Uterus (tissue), 4 donors: ENCODE measurements around the gene MARK2. TPM values are rescaled to one million over a fixed set of nuclear protein-coding genes. Genes with fewer than 3 reads are reported as not detected.

Experiments
- DNase-seq, 2 donors: peaks; one replicate each; pipeline ENCODE4 v3.0.0-alpha.2; 2019 to 2020
- H3K27ac ChIP-seq, 2 donors: fragments of 200-600 bp; sonication (generic); 1 replicate in 1 of 2; 2 replicates in 1 of 2; pipeline ENCODE4 v1.5.1; 2016 to 2018
- H3K27me3 ChIP-seq, 2 donors: fragments of 200-600 bp; sonication (generic); one replicate each; pipeline ENCODE4 v1.5.1; 2018 to 2019; ENCODE audit warnings: control low read depth in 1 of 2
- H3K36me3 ChIP-seq, 2 donors: fragments of 200-600 bp; sonication (generic); one replicate each; pipeline ENCODE4 v1.5.1; 2019; ENCODE audit warnings: control low read depth in 1 of 2
- H3K4me1 ChIP-seq, 2 donors: fragments of 200-600 bp; sonication (generic); one replicate each; pipeline ENCODE4 v1.5.1; 2018 to 2019; ENCODE audit warnings: control low read depth in 1 of 2
- H3K4me3 ChIP-seq, 2 donors: fragments of 200-600 bp; sonication (generic); 1 replicate in 1 of 2; 2 replicates in 1 of 2; pipeline ENCODE4 v1.5.1; 2018 to 2019; ENCODE audit warnings: mild to moderate bottlenecking in 1 of 2
- H3K9me3 ChIP-seq, 2 donors: fragments of 200-600 bp; sonication (generic); one replicate each; pipeline ENCODE4 v1.5.1; 2019; ENCODE audit warnings: control low read depth in 1 of 2
- POLR2A ChIP-seq, 2 donors: fragments of 450-650 bp; IDR thresholded peaks; one replicate each; pipeline ENCODE4 v1.6.1; 2016; ENCODE audit warnings: antibody characterized with exemption in 2 of 2, mild to moderate bottlenecking in 1 of 2, moderate library complexity in 1 of 2
- intact Hi-C: fragments of 100-400 bp; cut with DNase I; formaldehyde crosslinking; loops from one replicate; pipeline ENCODE4 v1.15.1; 2023; ENCODE audit warnings: low total_unique reads
- total RNA-seq, 4 donors: library from RNA; depleted of rRNA in 3 of 4; stranded (reverse); fragments of >200 nt in 3 of 4; gene quantifications; one replicate each; pipeline versions ENCODE4 v1.1.0 to v1.2.4, GENCODE V29; 2014 to 2023
- TF ChIP-seq, protein P1 (sequence below), 4 experiments: fragments of 200-600 bp in 2 of 4; fragments of 450-650 bp in 2 of 4; sonication (generic) in 2 of 4; IDR thresholded peaks; one replicate each; pipeline ENCODE4 v1.5.1; 2016 to 2019; ENCODE audit warnings: antibody characterized with exemption in 4 of 4, mild to moderate bottlenecking in 2 of 4, moderate library complexity in 1 of 4
- donor health status: DM: yes; HTN: yes; CAD: no.

MARK2 gene
- total RNA-seq, 4 donors from 2014 or later = 6.9 to 36.5 (median 17.7) TPM

DNA sequence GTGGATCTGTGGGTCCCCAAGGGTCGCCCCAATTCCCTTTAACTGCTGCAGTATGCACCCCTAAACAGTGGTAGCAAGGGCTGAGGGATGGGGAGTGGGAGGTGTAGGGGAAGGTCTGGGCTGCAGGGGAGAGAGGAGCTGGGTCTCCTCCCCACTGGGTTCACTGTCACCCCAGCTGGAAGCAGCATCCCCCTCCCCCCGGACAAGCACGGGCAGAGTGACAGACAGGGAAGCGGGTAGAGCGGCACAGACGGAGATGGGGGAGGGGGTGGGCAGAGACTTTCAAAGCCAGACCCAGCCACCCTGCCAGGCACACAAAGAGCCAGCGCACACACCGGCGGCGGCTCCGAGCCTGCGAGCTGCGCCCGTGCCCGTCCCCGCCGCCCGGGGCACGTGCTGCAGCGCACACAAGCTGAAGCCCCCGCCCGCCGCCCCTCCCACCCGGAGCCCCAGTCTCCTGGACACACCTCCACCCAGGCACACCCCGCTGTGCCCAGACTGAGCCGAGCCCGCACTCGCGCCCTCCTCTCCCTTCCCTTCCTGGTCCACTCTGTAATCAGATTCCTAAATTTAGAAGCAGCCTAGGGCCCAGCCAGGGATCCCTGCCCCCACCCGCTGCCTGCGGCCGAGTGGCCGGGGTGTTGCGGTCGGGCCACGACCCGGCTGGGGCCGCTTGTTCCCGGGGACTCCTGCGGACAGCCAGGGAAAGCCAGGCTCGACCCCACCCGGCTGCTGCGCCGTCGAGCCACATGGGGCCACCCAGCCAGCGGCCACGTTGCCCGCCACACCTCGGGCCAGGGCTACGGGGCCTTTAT, 79.0 kb downstream of the MARK2 start:
- H3K4me1 ChIP-seq = peaks cover 0 to 34% of the 10 kb centered on the region in 2 donors
- peak overlapping the region; percentile 20 to 38 for H3K4me3 ChIP-seq
- peak overlapping the region; percentile 76 to 85 for H3K27ac ChIP-seq
- DNase-seq = peak; percentile 60 to 72
- H3K27me3 ChIP-seq = no peaks in the 10 kb centered on the region
- no peaks in the 10 kb centered on the region for H3K36me3 ChIP-seq
- H3K9me3 ChIP-seq = no peaks in the 10 kb centered on the region
- intact Hi-C loops = no loop called here
- TF ChIP-seq POLR2A (IDR thresholded peaks at IDR 0.05) = peak in 1 of 2 donors; percentile 13
- TF ChIP-seq, protein P1, sequence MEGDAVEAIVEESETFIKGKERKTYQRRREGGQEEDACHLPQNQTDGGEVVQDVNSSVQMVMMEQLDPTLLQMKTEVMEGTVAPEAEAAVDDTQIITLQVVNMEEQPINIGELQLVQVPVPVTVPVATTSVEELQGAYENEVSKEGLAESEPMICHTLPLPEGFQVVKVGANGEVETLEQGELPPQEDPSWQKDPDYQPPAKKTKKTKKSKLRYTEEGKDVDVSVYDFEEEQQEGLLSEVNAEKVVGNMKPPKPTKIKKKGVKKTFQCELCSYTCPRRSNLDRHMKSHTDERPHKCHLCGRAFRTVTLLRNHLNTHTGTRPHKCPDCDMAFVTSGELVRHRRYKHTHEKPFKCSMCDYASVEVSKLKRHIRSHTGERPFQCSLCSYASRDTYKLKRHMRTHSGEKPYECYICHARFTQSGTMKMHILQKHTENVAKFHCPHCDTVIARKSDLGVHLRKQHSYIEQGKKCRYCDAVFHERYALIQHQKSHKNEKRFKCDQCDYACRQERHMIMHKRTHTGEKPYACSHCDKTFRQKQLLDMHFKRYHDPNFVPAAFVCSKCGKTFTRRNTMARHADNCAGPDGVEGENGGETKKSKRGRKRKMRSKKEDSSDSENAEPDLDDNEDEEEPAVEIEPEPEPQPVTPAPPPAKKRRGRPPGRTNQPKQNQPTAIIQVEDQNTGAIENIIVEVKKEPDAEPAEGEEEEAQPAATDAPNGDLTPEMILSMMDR (IDR thresholded peaks at IDR 0.05) = no peak

DNA sequence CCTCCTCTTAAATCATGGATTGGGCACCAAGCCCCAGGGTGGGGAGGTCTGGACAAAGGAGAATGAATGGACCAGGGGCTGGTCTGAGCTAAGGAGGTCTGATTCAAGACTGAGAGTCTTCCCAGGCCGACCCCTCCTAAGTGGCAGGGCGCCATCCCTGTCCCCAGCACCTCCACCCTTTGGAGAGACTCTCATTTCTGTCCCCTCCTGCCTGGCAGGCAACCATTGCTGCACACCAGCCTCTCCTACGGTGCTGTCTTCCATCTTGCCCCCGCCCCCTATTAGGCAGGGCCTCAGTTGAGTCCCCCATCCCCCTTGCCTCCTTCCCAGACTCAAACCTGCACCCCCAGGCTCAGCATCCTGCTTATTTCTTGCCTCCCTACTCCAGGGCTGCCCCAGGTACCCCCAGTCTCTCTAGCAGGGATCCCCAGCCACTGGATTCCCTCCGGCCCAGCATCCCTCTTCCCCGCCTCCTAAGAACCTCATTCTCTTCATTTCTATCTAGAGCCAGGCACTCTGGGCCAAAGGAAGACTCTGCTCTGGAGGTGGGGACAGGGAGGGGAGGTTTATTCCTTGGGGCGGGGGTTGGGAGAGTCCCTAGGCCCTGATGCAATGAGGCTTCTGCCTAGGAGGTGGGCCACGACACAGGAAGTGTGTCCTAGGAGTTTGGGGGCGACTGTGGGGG, 79.7 kb downstream of the MARK2 start:
- Histone ChIP-seq H3K4me3 (peak overlapping the region in 1 of 2 donors; percentile 20), H3K9me3 (no peaks in the 10 kb centered on the region), H3K36me3 (no peaks in the 10 kb centered on the region), H3K27me3 (no peaks in the 10 kb centered on the region), H3K4me1 (peaks cover 0 to 34% of the 10 kb centered on the region in 2 donors), H3K27ac (peak overlapping the region; percentile 76 to 85)
- intact Hi-C loops = no loop called here
- TF ChIP-seq, protein P1 (IDR thresholded peaks at IDR 0.05) = no peak
- TF ChIP-seq POLR2A (IDR thresholded peaks at IDR 0.05) = no peak
- DNase-seq = no peak

DNA sequence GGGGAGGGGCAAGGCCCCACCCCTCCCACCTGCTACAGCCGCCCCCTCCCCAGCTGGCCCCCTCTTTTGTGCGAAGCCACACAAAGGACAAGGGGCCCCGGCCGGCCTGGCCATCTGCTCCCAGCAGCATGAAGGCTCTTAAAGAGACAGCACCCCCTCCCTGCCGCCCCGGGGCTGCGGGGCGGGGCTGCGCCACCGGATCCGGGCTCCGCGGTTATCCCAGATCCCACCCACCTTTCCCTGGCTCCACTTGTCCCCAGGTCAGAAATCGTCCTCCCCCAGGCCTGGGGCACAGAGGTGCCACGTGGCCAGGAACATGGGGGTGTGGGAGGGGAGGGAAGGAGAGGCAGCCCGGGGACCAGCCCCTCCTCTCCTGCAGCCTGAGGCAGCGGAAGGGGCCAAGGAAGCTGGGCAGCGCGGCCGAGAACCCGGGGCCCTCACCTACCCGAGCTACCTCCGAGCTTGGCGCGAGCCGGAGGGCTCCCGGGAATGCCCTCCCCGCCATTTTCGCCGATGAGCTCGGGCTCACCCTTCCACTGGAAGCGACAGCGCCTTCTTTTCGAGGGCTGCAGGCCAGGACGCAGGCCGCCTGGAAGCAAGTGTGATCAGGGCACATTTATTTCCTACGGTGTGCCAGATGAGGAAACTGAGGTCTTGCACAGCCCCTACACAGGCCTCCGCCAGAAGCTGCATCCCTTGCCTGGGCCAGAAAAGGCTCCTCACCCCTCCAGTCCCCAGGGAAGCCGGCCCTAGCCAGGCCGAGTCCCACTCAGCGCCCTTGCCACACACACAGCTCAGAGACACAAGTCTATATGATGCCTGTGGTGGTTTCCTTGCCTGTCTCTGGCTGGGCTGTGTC, 80.6 kb downstream of the MARK2 start:
- Histone ChIP-seq H3K4me3 (peak overlapping the region in 1 of 2 donors; percentile 20), H3K9me3 (no peaks in the 10 kb centered on the region), H3K4me1 (peaks cover 0 to 34% of the 10 kb centered on the region in 2 donors), H3K27me3 (no peaks in the 10 kb centered on the region), H3K36me3 (no peaks in the 10 kb centered on the region), H3K27ac (peak overlapping the region; percentile 76 to 85)
- peak in 1 of 2 donors; percentile 53 for DNase-seq
- intact Hi-C loops = no loop called here
- TF ChIP-seq POLR2A (IDR thresholded peaks at IDR 0.05) = no peak
- TF ChIP-seq, protein P1 (IDR thresholded peaks at IDR 0.05) = no peak

DNA sequence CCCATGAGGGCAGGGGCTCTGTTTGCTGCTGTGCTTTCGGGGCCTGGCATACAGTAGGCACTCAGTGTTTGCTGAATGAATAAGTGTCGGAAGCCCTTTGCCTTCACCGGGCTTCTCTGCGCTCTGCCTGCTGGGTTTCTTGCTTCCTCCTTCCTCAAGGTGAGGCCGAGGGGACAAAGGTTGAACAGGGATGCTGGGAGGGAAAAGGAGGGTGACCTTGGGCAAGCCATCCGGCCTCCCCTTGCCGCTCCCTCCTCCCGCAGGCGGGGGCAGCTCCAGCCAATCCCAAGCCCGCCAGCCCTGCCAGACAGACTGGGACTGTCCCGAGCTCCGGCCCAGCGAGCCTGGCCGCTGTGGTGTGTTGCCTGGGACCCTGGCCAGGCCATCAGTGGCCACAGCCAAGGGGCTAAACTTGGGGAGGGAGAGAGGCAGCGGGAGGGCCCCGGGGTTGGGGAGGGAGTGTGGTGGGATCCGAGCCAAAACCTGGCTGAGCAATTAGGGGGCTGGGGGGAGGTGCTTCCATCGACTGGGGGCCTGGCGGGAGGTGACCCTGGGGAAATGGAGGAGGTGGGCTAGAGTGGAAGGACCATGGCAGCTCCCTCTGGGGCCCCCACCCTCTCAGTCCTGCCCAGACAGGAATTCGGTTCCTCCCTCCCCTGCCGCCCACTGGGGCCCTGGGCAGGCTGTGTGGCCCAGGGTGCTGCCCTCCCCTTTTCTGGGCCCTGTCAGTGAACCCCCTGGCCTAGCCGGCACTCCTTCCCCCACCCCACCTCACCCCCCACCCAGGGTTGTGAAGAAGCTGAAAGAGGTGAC, 81.4 kb downstream of the MARK2 start:
- Histone ChIP-seq H3K27me3 (no peaks in the 10 kb centered on the region), H3K27ac (peak overlapping the region; percentile 76 to 85), H3K4me3 (no peak overlapping the region), H3K4me1 (peaks cover 0 to 34% of the 10 kb centered on the region in 2 donors), H3K36me3 (no peaks in the 10 kb centered on the region), H3K9me3 (no peaks in the 10 kb centered on the region)
- TF ChIP-seq, protein P1 (IDR thresholded peaks at IDR 0.05) = no peak
- no peak for TF ChIP-seq POLR2A (IDR thresholded peaks at IDR 0.05)
- peak in 1 of 2 donors; percentile 71 for DNase-seq
- intact Hi-C loops = no loop called here
